HepG2 (cell line): ENCODE results near the gene FAM222A. TPM values are rescaled to one million over a fixed set of nuclear protein-coding genes. Genes with fewer than 3 reads are reported as not detected.

Experiments
- DR1 ChIP-seq: sonication (generic); formaldehyde crosslinking; IDR thresholded peaks from 2 replicates; pipeline ENCODE4 v1.8.0; 2021; ENCODE audit warnings: mild to moderate bottlenecking, missing genetic modification reagents, inconsistent platforms
- FIP1L1 ChIP-seq: fragments of 200-400 bp; formaldehyde crosslinking; IDR thresholded peaks from 2 replicates; pipeline ENCODE4 v1.6.1; 2018; ENCODE audit warnings: low read depth, mild to moderate bottlenecking, low read length, moderate library complexity, borderline replicate concordance; ENCODE audit not compliant: insufficient read depth
- FOXO1 ChIP-seq: sonication (generic); formaldehyde crosslinking; IDR thresholded peaks from 2 replicates; pipeline ENCODE4 v1.4.0; 2020; ENCODE audit warnings: missing genetic modification reagents
- SNAPC2 ChIP-seq: sonication (generic); formaldehyde crosslinking; IDR thresholded peaks from 2 replicates; pipeline ENCODE4 v1.8.1; 2022; ENCODE audit warnings: mild to moderate bottlenecking, missing genetic modification reagents
- STAG1 ChIP-seq: sonication (generic); formaldehyde crosslinking; IDR thresholded peaks from 2 replicates; pipeline ENCODE4 v1.4.0; 2020; ENCODE audit warnings: missing genetic modification reagents
- ZNF747 ChIP-seq: sonication (generic); formaldehyde crosslinking; IDR thresholded peaks from 2 replicates; pipeline ENCODE4 v1.8.1; 2023; ENCODE audit warnings: missing genetic modification reagents, mild to moderate bottlenecking, borderline replicate concordance
- polyA plus RNA-seq, 8 experiments: library from polyadenylated mRNA; depleted of rRNA in 3 of 8; stranded (reverse) in 7 of 8; unstranded in 1 of 8; fragments of >200 nt; fragmentation: Illumina TruSeq in 4 of 8; extraction: Trizol in 4 of 8; gene quantifications; 2 replicates each; pipeline versions ENCODE4 v1.2.1 to v1.2.3, GENCODE V29; 2011 to 2016; ENCODE audit warnings: low read depth in 4 of 8, missing spikeins in 1 of 8, mixed read lengths in 1 of 8; ENCODE audit not compliant: insufficient read depth in 1 of 8
- total RNA-seq, 5 experiments: library from RNA; depleted of rRNA; stranded (reverse); fragments of >200 nt; fragmentation: Illumina TruSeq; extraction: Trizol; gene quantifications; 2 replicates each; pipeline ENCODE4 v1.2.3, GENCODE V29; 2016; ENCODE audit warnings: low read depth in 1 of 5
- TF ChIP-seq, protein P1 (sequence below), 2 experiments: sonication (generic) in 1 of 2; formaldehyde crosslinking in 1 of 2; IDR thresholded peaks; 2 replicates each; pipeline versions ENCODE4 v1.4.0 to v1.6.1; 2018 to 2020; ENCODE audit warnings: missing genetic modification reagents in 2 of 2, borderline replicate concordance in 1 of 2, low read depth in 1 of 2, mild to moderate bottlenecking in 1 of 2, missing biosample characterization in 1 of 2
- TF ChIP-seq, protein P2 (sequence below): sonication (generic); formaldehyde crosslinking; IDR thresholded peaks from 2 replicates; pipeline ENCODE4 v1.9.0; 2021; ENCODE audit warnings: missing genetic modification reagents, mild to moderate bottlenecking, borderline replicate concordance
- TF ChIP-seq, protein P3 (sequence below): sonication (generic); formaldehyde crosslinking; IDR thresholded peaks from 2 replicates; pipeline ENCODE4 v1.4.0; 2020; ENCODE audit warnings: missing genetic modification reagents, borderline replicate concordance
- TF ChIP-seq, protein P4 (sequence below): conservative IDR thresholded peaks from 2 replicates; pipeline ENCODE4 v1.6.1; 2018; ENCODE audit warnings: missing genetic modification reagents

The FAM222A gene
- total and polyA plus RNA-seq, 2 of the 13 experiments (the other 11 are each of a cell fraction or from before 2014, with no cell fraction given): 2.7 to 9.6 TPM

DNA sequence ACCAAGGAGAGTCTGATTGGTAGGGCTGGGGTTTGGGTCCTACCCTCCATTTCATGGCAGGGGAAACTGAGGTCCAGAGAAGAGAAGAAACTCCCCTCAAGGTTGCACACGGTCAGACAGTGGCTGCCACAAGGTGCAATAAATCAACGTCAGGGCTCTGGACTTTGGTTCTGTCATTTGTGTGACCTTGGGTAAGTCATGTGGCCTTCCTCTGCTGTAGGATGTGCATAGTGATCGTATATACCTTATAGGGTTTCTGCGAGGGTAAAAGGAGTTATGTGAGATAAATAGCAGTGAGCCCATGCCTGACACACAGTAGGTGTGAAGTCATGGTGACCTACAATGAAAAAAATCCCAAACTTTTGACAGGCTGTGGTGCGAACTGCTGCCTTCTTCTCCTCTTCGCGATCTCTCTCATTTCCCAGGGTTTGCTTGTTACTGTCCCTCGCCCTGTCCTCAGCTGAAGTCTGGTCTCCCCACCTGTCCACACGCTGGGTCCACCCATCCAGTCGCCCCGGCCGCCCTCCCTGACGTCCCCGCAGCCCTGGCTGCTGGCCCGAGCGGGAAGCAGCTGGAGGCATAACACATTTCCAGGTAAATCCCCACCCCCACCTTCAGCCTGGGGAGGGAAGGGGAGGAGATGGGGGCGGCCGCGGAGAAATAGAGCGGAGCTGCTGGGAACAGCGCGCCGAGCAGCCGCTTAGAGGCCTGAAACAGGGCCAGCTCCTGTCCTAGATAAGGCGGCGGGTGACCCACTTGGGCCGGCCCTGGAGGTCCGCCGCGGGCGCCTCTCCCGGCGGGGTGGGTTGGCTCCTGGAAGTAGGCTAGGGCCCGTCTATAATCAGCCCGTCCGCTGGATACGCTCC, 1.8 kb upstream of the FAM222A start (continued):
- TF ChIP-seq, protein P1, sequence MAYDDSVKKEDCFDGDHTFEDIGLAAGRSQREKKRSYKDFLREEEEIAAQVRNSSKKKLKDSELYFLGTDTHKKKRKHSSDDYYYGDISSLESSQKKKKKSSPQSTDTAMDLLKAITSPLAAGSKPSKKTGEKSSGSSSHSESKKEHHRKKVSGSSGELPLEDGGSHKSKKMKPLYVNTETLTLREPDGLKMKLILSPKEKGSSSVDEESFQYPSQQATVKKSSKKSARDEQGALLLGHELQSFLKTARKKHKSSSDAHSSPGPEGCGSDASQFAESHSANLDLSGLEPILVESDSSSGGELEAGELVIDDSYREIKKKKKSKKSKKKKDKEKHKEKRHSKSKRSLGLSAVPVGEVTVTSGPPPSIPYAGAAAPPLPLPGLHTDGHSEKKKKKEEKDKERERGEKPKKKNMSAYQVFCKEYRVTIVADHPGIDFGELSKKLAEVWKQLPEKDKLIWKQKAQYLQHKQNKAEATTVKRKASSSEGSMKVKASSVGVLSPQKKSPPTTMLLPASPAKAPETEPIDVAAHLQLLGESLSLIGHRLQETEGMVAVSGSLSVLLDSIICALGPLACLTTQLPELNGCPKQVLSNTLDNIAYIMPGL (CRISPR knock-in tag; IDR thresholded peaks at IDR 0.05; ENCODE audit: borderline replicate concordance in 1 of 2, low read depth in 1 of 2): peak in 1 of 2 experiments; percentile 44; a peak in 1 of 4 replicates
- TF ChIP-seq ZNF747 (no peak), STAG1 (no peak), FIP1L1 (no peak), DR1 (CRISPR knock-in tag) (no peak), FOXO1 (CRISPR knock-in tag) (no peak), SNAPC2 (CRISPR knock-in tag) (no peak)
- TF ChIP-seq, protein P2, sequence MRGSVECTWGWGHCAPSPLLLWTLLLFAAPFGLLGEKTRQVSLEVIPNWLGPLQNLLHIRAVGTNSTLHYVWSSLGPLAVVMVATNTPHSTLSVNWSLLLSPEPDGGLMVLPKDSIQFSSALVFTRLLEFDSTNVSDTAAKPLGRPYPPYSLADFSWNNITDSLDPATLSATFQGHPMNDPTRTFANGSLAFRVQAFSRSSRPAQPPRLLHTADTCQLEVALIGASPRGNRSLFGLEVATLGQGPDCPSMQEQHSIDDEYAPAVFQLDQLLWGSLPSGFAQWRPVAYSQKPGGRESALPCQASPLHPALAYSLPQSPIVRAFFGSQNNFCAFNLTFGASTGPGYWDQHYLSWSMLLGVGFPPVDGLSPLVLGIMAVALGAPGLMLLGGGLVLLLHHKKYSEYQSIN (CRISPR knock-in tag): no peak
- TF ChIP-seq, protein P3, sequence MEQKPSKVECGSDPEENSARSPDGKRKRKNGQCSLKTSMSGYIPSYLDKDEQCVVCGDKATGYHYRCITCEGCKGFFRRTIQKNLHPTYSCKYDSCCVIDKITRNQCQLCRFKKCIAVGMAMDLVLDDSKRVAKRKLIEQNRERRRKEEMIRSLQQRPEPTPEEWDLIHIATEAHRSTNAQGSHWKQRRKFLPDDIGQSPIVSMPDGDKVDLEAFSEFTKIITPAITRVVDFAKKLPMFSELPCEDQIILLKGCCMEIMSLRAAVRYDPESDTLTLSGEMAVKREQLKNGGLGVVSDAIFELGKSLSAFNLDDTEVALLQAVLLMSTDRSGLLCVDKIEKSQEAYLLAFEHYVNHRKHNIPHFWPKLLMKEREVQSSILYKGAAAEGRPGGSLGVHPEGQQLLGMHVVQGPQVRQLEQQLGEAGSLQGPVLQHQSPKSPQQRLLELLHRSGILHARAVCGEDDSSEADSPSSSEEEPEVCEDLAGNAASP: 0 out of 2 replicates have a peak, but pooled peaks have one; percentile 21
- TF ChIP-seq, protein P4, sequence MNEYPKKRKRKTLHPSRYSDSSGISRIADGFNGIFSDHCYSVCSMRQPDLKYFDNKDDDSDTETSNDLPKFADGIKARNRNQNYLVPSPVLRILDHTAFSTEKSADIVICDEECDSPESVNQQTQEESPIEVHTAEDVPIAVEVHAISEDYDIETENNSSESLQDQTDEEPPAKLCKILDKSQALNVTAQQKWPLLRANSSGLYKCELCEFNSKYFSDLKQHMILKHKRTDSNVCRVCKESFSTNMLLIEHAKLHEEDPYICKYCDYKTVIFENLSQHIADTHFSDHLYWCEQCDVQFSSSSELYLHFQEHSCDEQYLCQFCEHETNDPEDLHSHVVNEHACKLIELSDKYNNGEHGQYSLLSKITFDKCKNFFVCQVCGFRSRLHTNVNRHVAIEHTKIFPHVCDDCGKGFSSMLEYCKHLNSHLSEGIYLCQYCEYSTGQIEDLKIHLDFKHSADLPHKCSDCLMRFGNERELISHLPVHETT: no peak
